Measurements from ENCODE around the gene RNF146. TPM values are rescaled to one million over a fixed set of nuclear protein-coding genes. Genes with fewer than 3 reads are reported as not detected.
A peak's percentile ranks its signal among the peaks of the same experiment; 100 is the strongest.
"Not testable (repeated sequence)": the region's sequence is repeated elsewhere in the genome, so short reads cannot be mapped to it uniquely, and the experiment has no call there.

RNF146 gene
- polyA plus RNA-seq, 1 donor (not counting 4 experiments of a cell fraction or from before 2014, with no cell fraction given): 36.6 TPM

GRCh38 chr6:127319686-127320085 is 53.0 kb downstream of the RNF146 start:
- no peak overlapping the region for H2AFZ ChIP-seq (ENCODE audit: control insufficient read depth, low read length)
- H3K9me1 ChIP-seq (ENCODE audit: control insufficient read depth, extremely low read depth, insufficient read depth, low read length): no peaks in the 10 kb centered on the region
- H3K27ac ChIP-seq (ENCODE audit: control insufficient read depth, insufficient read depth, low read length): no peak overlapping the region
- H3K36me3 ChIP-seq (ENCODE audit: control insufficient read depth in 2 of 2, extremely low read depth in 1 of 2, insufficient read depth in 2 of 2, low read length in 2 of 2): no peaks in the 10 kb centered on the region
- no peak overlapping the region for H3K4me2 ChIP-seq (ENCODE audit: control insufficient read depth, extremely low read depth, insufficient read depth, low read depth, low read length)
- DNase-seq (ENCODE audit: low read depth, low spot score): no peak
- no peak for TF ChIP-seq EZH2 (IDR thresholded peaks at IDR 0.05; ENCODE audit: low read length)
- TF ChIP-seq CTCF (optimal IDR thresholded peaks at IDR 0.05 in 1 of 3, IDR thresholded peaks at IDR 0.05 in 1 of 3, conservative IDR thresholded peaks at IDR 0.05 in 1 of 3; ENCODE audit: extremely low read depth in 1 of 3, insufficient read depth in 2 of 3, low read length in 3 of 3): no peak
- no peaks in the 10 kb centered on the region for H3K4me1 ChIP-seq (ENCODE audit: control insufficient read depth, extremely low read depth, insufficient read depth, low read length)
- H3K9ac ChIP-seq (ENCODE audit: control insufficient read depth, extremely low read depth, insufficient read depth, low read length): no peak overlapping the region
- H3K27me3 ChIP-seq (ENCODE audit: control insufficient read depth, extremely low read depth, insufficient read depth, low read length): no peaks in the 10 kb centered on the region
- H3K9me3 ChIP-seq (ENCODE audit: control insufficient read depth, low read depth, low read length): no peaks in the 10 kb centered on the region
- H3K79me2 ChIP-seq (ENCODE audit: control insufficient read depth, insufficient read depth, low read length): no peaks in the 10 kb centered on the region
- FAIRE-seq: no peak
- no peak overlapping the region for H3K4me3 ChIP-seq (ENCODE audit: control insufficient read depth in 2 of 3, extremely low read depth in 1 of 3, insufficient read depth in 2 of 3, low read depth in 1 of 3, low read length in 3 of 3)
- dilution Hi-C loops (cut with MboI; ENCODE audit: extremely low pct_ligation_motif_present, low sequenced_read_pairs): no loop called here
- H4K20me1 ChIP-seq (ENCODE audit: control insufficient read depth, extremely low read depth, insufficient read depth, low read length): no peaks in the 10 kb centered on the region

GRCh38 chr6:127328043-127328609 is 61.5 kb downstream of the RNF146 start:
- Histone ChIP-seq H3K36me3 (ENCODE audit: control insufficient read depth in 2 of 2, extremely low read depth in 1 of 2, insufficient read depth in 2 of 2, low read length in 2 of 2) (peaks cover 4 to 6% of the 10 kb centered on the region in 2 experiments), H3K9me1 (ENCODE audit: control insufficient read depth, extremely low read depth, insufficient read depth, low read length) (no peaks in the 10 kb centered on the region)

GRCh38 chr6:127331256-127331655 is 64.6 kb downstream of the RNF146 start:
- H4K20me1 ChIP-seq (ENCODE audit: control insufficient read depth, extremely low read depth, insufficient read depth, low read length); H3K27ac ChIP-seq (ENCODE audit: control insufficient read depth, insufficient read depth, low read length); dilution Hi-C loops (cut with MboI; ENCODE audit: extremely low pct_ligation_motif_present, low sequenced_read_pairs); H3K4me1 ChIP-seq (ENCODE audit: control insufficient read depth, extremely low read depth, insufficient read depth, low read length); H3K9me3 ChIP-seq (ENCODE audit: control insufficient read depth, low read depth, low read length); DNase-seq (ENCODE audit: low read depth, low spot score); H3K36me3 ChIP-seq (ENCODE audit: control insufficient read depth in 2 of 2, extremely low read depth in 1 of 2, insufficient read depth in 2 of 2, low read length in 2 of 2); FAIRE-seq; H3K4me2 ChIP-seq (ENCODE audit: control insufficient read depth, extremely low read depth, insufficient read depth, low read depth, low read length); H3K9ac ChIP-seq (ENCODE audit: control insufficient read depth, extremely low read depth, insufficient read depth, low read length); H3K27me3 ChIP-seq (ENCODE audit: control insufficient read depth, extremely low read depth, insufficient read depth, low read length); H2AFZ ChIP-seq (ENCODE audit: control insufficient read depth, low read length); H3K4me3 ChIP-seq (ENCODE audit: control insufficient read depth in 2 of 3, extremely low read depth in 1 of 3, insufficient read depth in 2 of 3, low read depth in 1 of 3, low read length in 3 of 3); H3K9me1 ChIP-seq (ENCODE audit: control insufficient read depth, extremely low read depth, insufficient read depth, low read length): not testable (repeated sequence)
- peaks cover 26% of the 10 kb centered on the region for H3K79me2 ChIP-seq (ENCODE audit: control insufficient read depth, insufficient read depth, low read length)

More at GRCh38 chr6:127328043-127328609, 61.5 kb downstream of the RNF146 start:
- Histone ChIP-seq H3K4me1 (ENCODE audit: control insufficient read depth, extremely low read depth, insufficient read depth, low read length) (peaks cover 3% of the 10 kb centered on the region), H3K9ac (ENCODE audit: control insufficient read depth, extremely low read depth, insufficient read depth, low read length) (no peak overlapping the region), H3K27me3 (ENCODE audit: control insufficient read depth, extremely low read depth, insufficient read depth, low read length) (no peaks in the 10 kb centered on the region), H2AFZ (ENCODE audit: control insufficient read depth, low read length) (no peak overlapping the region), H3K4me2 (ENCODE audit: control insufficient read depth, extremely low read depth, insufficient read depth, low read depth, low read length) (no peak overlapping the region), H4K20me1 (ENCODE audit: control insufficient read depth, extremely low read depth, insufficient read depth, low read length) (no peaks in the 10 kb centered on the region), H3K79me2 (ENCODE audit: control insufficient read depth, insufficient read depth, low read length) (peaks cover 7% of the 10 kb centered on the region), H3K9me3 (ENCODE audit: control insufficient read depth, low read depth, low read length) (no peaks in the 10 kb centered on the region), H3K27ac (ENCODE audit: control insufficient read depth, insufficient read depth, low read length) (no peak overlapping the region), H3K4me3 (ENCODE audit: control insufficient read depth in 2 of 3, extremely low read depth in 1 of 3, insufficient read depth in 2 of 3, low read depth in 1 of 3, low read length in 3 of 3) (no peak overlapping the region)
- dilution Hi-C loops (cut with MboI; ENCODE audit: extremely low pct_ligation_motif_present, low sequenced_read_pairs): no loop called here
- no peak for DNase-seq (ENCODE audit: low read depth, low spot score)
- TF ChIP-seq EZH2 (IDR thresholded peaks at IDR 0.05; ENCODE audit: low read length) (no peak), CTCF (optimal IDR thresholded peaks at IDR 0.05 in 1 of 3, IDR thresholded peaks at IDR 0.05 in 1 of 3, conservative IDR thresholded peaks at IDR 0.05 in 1 of 3; ENCODE audit: extremely low read depth in 1 of 3, insufficient read depth in 2 of 3, low read length in 3 of 3) (no peak)
- peak; percentile 43 for FAIRE-seq
